Mucosa of descending colon (tissue), 3 donors: ENCODE measurements around the gene ZNF236. TPM values are rescaled to one million over a fixed set of nuclear protein-coding genes. Genes with fewer than 3 reads are reported as not detected.
"Not testable (repeated sequence)": the region's sequence is repeated elsewhere in the genome, so short reads cannot be mapped to it uniquely, and the experiment has no call there.

Source experiments
- ATAC-seq: fragments of 200-7000 bp; cut with Tn5 transposase; one replicate; pipeline ENCODE4 v1.9.1; 2020; ENCODE audit warnings: mild to moderate bottlenecking, moderate library complexity
- DNase-seq, 3 donors: peaks; one replicate each; pipeline ENCODE4 v3.0.0-alpha.2; 2020
- H3K36me3 ChIP-seq: fragments of 200-600 bp; one replicate; pipeline ENCODE4 v1.8.0; 2021; ENCODE audit warnings: low read depth, mild to moderate bottlenecking
- H3K4me1 ChIP-seq: fragments of 200-600 bp; one replicate; pipeline ENCODE4 v1.8.0; 2021; ENCODE audit warnings: low read depth, mild to moderate bottlenecking
- H3K4me3 ChIP-seq: fragments of 200-600 bp; one replicate; pipeline ENCODE4 v1.8.0; 2021; ENCODE audit warnings: mild to moderate bottlenecking
- H3K9me3 ChIP-seq: fragments of 200-600 bp; one replicate; pipeline ENCODE4 v1.8.0; 2021; ENCODE audit warnings: mild to moderate bottlenecking
- intact Hi-C, 2 donors: fragments of 100-400 bp; cut with DNase I in 1 of 2; cut with micrococcal nuclease in 1 of 2; formaldehyde crosslinking; loops; one replicate each; pipeline versions ENCODE4 v1.11.0 to v1.11.1; 2022; cut with DNase I, micrococcal nuclease
- total RNA-seq, 3 donors: library from RNA; stranded (reverse); fragmentation: NEBNext Ultra II Directional in 2 of 3; extraction: Animal tissue kit (Norgen Biotek cat#: 25700) in 2 of 3; gene quantifications; one replicate each; pipeline versions ENCODE4 v1.2.1 to v1.2.4, GENCODE V29; 2021 to 2023
- TF ChIP-seq, protein P1 (sequence below): fragments of 200-600 bp; IDR thresholded peaks from one replicate; pipeline ENCODE4 v1.8.0; 2022; ENCODE audit warnings: antibody characterized with exemption, mild to moderate bottlenecking
- donor health status: DM: no; HTN: no; CAD: no; lungs with moderate emphysema.
- donor health status: DM: no; HTN: no; CAD: no.
- donor health status: DM: no; HTN: yes; CAD: no.

ZNF236 gene
- total RNA-seq, 3 donors from 2014 or later: 14.8 to 27.9 (median 15.5) TPM

DNA sequence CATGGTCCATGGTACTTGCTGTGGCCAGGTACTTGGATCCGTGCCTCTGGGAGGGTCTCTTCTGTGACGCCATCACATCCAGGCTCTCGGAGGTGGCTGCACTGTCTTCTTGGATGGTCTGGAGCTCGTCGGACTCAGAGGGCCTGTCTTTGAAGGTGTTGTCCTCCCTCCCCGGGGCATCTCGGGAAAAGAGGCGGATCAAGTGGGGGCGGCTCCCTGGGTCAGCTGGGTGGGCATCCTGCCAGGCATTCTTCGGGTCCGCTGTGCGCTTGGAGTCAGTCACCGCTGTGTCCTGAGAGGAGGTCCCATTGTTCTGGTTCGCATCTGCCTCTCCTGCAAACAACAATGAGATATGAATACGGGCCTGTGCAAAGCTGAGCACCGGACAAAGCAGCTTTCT, 194.6 kb downstream of the ZNF236 start:
- TF ChIP-seq, protein P1, sequence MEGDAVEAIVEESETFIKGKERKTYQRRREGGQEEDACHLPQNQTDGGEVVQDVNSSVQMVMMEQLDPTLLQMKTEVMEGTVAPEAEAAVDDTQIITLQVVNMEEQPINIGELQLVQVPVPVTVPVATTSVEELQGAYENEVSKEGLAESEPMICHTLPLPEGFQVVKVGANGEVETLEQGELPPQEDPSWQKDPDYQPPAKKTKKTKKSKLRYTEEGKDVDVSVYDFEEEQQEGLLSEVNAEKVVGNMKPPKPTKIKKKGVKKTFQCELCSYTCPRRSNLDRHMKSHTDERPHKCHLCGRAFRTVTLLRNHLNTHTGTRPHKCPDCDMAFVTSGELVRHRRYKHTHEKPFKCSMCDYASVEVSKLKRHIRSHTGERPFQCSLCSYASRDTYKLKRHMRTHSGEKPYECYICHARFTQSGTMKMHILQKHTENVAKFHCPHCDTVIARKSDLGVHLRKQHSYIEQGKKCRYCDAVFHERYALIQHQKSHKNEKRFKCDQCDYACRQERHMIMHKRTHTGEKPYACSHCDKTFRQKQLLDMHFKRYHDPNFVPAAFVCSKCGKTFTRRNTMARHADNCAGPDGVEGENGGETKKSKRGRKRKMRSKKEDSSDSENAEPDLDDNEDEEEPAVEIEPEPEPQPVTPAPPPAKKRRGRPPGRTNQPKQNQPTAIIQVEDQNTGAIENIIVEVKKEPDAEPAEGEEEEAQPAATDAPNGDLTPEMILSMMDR: no peak
- intact Hi-C loops: no loop called here
- Histone ChIP-seq H3K4me3 (no peak overlapping the region), H3K4me1 (no peaks in the 10 kb centered on the region), H3K9me3 (no peaks in the 10 kb centered on the region), H3K36me3 (peaks cover 10% of the 10 kb centered on the region)
- DNase-seq (peak in 1 of 3 donors; percentile 43), ATAC-seq (no peak)

DNA sequence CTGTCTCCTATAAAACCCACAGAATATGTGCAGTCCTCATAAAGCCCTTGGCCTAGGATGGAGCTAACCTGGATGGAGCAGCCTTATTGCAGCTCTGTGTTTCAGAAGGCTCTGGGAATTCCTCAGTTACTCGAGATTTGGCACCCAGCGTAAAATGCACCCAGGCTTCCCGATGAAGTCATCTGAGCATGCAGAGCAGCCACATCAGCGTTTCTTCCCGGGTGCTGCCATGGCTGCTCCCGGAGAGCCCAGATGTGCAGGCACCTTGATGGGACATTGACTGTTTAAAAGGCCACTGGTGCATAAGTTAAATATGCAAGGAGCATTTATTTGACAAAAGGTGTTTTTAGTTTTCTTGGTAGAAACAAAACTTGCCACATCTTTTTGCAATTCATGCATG, 195.0 kb downstream of the ZNF236 start:
- peaks cover 9% of the 10 kb centered on the region for H3K36me3 ChIP-seq
- H3K4me1 ChIP-seq: no peaks in the 10 kb centered on the region
- DNase-seq (no peak), ATAC-seq (no peak)
- intact Hi-C loops: no loop called here
- H3K9me3 ChIP-seq: no peaks in the 10 kb centered on the region
- TF ChIP-seq, protein P1: no peak
- no peak overlapping the region for H3K4me3 ChIP-seq

DNA sequence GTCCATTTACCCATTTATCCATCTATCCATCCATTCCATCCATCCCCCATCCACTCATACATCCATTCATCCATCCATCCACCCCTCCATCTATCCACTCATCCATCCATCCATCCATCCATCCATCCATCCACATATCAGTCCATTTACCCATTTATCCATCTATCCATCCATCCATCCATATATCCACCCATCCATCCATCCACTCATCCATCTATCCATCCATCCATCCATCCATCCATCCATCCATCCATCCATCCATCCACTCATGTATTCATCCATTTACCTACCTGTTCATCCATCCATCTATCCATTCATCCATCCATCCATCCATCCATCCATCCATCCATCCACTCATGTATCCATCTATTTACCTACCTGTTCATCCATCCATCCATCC, 196.3 kb downstream of the ZNF236 start:
- H3K36me3 ChIP-seq, intact Hi-C loops, ATAC-seq: not testable (repeated sequence)

DNA sequence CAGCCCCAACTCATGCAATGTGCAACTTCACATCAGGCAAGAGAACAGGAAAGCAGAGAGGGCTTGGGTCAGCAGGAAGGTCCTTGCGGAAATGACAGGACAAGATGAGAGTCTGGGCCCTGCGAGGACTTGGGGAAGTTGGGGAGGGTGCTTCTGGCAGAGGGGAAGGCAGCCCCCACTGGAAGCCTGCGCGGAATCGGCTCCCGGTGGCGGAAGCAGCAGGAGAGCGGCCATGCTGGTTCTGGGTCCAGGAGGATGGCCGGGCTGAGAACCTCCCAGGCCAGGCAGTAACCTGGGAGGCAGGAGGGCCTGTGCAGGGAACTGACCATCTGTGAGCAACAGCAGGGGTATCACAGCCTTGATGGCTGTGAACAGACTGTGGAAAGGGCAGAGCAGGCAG, 197.3 kb downstream of the ZNF236 start:
- no peak for DNase-seq
- ATAC-seq: no peak

More for the DNA sequence above, 196.3 kb downstream of the ZNF236 start:
- H3K4me1 ChIP-seq, H3K4me3 ChIP-seq, H3K9me3 ChIP-seq, DNase-seq: not testable (repeated sequence)

More for the DNA sequence above, 197.3 kb downstream of the ZNF236 start:
- Histone ChIP-seq H3K4me1 (no peaks in the 10 kb centered on the region), H3K9me3 (no peaks in the 10 kb centered on the region), H3K4me3 (no peak overlapping the region), H3K36me3 (peaks cover 6% of the 10 kb centered on the region)
- intact Hi-C loops: no loop called here
- TF ChIP-seq, protein P1: no peak
